GM19328 (cell line): Measurements from ENCODE around the gene NEURL3.

ENCODE experiments used
- ATAC-seq: cut with Tn5 transposase; IDR thresholded peaks from one replicate; pipeline ENCODE4 v1.9.1; 2021; ENCODE audit warnings: mild to moderate bottlenecking, moderate library complexity; ENCODE audit not compliant: unreplicated experiment

Gene NEURL3

GRCh38 chr2:96540136-96540535, 35.0 kb upstream of the NEURL3 start:
- no peak for ATAC-seq

GRCh38 chr2:96539215-96539920, 34.2 kb upstream of the NEURL3 start:
- no peak for ATAC-seq

GRCh38 chr2:96538487-96539214, 33.5 kb upstream of the NEURL3 start:
- no peak for ATAC-seq

- ATAC-seq, result no peak
Measured at GRCh38 chr2:96537734-96538486, 32.8 kb upstream of the NEURL3 start.

- ATAC-seq, result peak; percentile 52
Measured at GRCh38 chr2:96537066-96537733, 32.0 kb upstream of the NEURL3 start.

GRCh38 chr2:96536445-96537065, 31.4 kb upstream of the NEURL3 start, which contains the start of gene ARID5A:
Gene ARID5A (plus strand): TSS chr2:96536752. CDS start chr2:96536827, 75 bp downstream.
- ATAC-seq, result peak; percentile 63

GRCh38 chr2:96535331-96535730, 30.2 kb upstream of the NEURL3 start:
- ATAC-seq, result no peak

- ATAC-seq, result no peak
Measured at GRCh38 chr2:96534701-96535181, 29.6 kb upstream of the NEURL3 start.

GRCh38 chr2:96534141-96534540, 29.0 kb upstream of the NEURL3 start:
- no peak for ATAC-seq

- no peak for ATAC-seq
Measured at GRCh38 chr2:96533292-96534073, 28.3 kb upstream of the NEURL3 start.

- no peak for ATAC-seq
Measured at GRCh38 chr2:96532641-96533291, 27.6 kb upstream of the NEURL3 start.

GRCh38 chr2:96531872-96532505, 26.8 kb upstream of the NEURL3 start:
- no peak for ATAC-seq

- ATAC-seq, result no peak
Measured at GRCh38 chr2:96531366-96531765, 26.2 kb upstream of the NEURL3 start.

- no peak for ATAC-seq
Measured at GRCh38 chr2:96530474-96531357, 25.6 kb upstream of the NEURL3 start.

- no peak for ATAC-seq
Measured at GRCh38 chr2:96530144-96530430, 24.9 kb upstream of the NEURL3 start.

- ATAC-seq, result no peak
Measured at GRCh38 chr2:96529376-96530143, 24.4 kb upstream of the NEURL3 start.

GRCh38 chr2:96528700-96529375, 23.7 kb upstream of the NEURL3 start:
- no peak for ATAC-seq
